Liver (tissue), 9 donors: ENCODE results near the gene RADIL. TPM values are rescaled to one million over a fixed set of nuclear protein-coding genes. Genes with fewer than 3 reads are reported as not detected.
"Not testable (repeated sequence)": the region's sequence is repeated elsewhere in the genome, so short reads cannot be mapped to it uniquely, and the experiment has no call there.

Experiments
- DNase-seq: peaks from one replicate; pipeline ENCODE4 v3.0.0-alpha.2; 2017; ENCODE audit warnings: low spot score
- H3K27ac ChIP-seq, 2 donors: one replicate each; pipeline ENCODE4 v1.7.0; 2013; ENCODE audit warnings: inconsistent platforms in 2 of 2, low read length in 2 of 2, control low read depth in 1 of 2, low read depth in 1 of 2, mild to moderate bottlenecking in 1 of 2
- H3K27me3 ChIP-seq, 4 donors: one replicate each; pipeline versions ENCODE4 v1.6.1 to v1.7.0; 2013; ENCODE audit warnings: low read length in 3 of 4, inconsistent platforms in 1 of 4, mild to moderate bottlenecking in 1 of 4, moderate library complexity in 1 of 4; ENCODE audit not compliant: control insufficient read depth in 4 of 4, insufficient read depth in 4 of 4
- H3K36me3 ChIP-seq, 4 donors: one replicate each; pipeline versions ENCODE4 v1.6.1 to v1.7.0; 2013; ENCODE audit warnings: low read length in 3 of 4, mild to moderate bottlenecking in 3 of 4, low read depth in 1 of 4, moderate library complexity in 1 of 4; ENCODE audit not compliant: control insufficient read depth in 4 of 4, insufficient read depth in 3 of 4
- H3K4me1 ChIP-seq, 4 donors: one replicate each; pipeline versions ENCODE4 v1.6.1 to v1.7.0; 2013; ENCODE audit warnings: low read length in 3 of 4, mild to moderate bottlenecking in 3 of 4, moderate library complexity in 1 of 4; ENCODE audit not compliant: control insufficient read depth in 4 of 4, insufficient read depth in 4 of 4
- H3K4me3 ChIP-seq, 3 donors: one replicate each; pipeline versions ENCODE4 v1.6.1 to v1.7.0; 2013; ENCODE audit warnings: low read length in 3 of 3, control low read depth in 1 of 3, low read depth in 1 of 3, mild to moderate bottlenecking in 1 of 3
- H3K9ac ChIP-seq, 2 donors: one replicate each; pipeline ENCODE4 v1.7.0; 2013; ENCODE audit warnings: low read length in 2 of 2, mild to moderate bottlenecking in 2 of 2, moderate library complexity in 2 of 2, control low read depth in 1 of 2, low read depth in 1 of 2
- H3K9me3 ChIP-seq, 4 donors: one replicate each; pipeline versions ENCODE4 v1.6.1 to v1.7.0; 2013; ENCODE audit warnings: low read length in 3 of 4; ENCODE audit not compliant: control insufficient read depth in 4 of 4
- ATF3 ChIP-seq: IDR thresholded peaks from 2 replicates; pipeline ENCODE4 v1.6.1; 2016; ENCODE audit warnings: antibody characterized with exemption
- CTCF ChIP-seq: fragments of 150-350 bp; IDR thresholded peaks from 2 replicates; pipeline ENCODE4 v1.5.1; 2017; ENCODE audit warnings: improper control_type of control experiment, low read depth, low read length; ENCODE audit not compliant: missing input control
- EGR1 ChIP-seq, 2 donors: IDR thresholded peaks; 2 replicates each; pipeline ENCODE4 v1.6.1; 2016 to 2018; ENCODE audit warnings: antibody characterized with exemption in 2 of 2, low read depth in 2 of 2
- FOXA1 ChIP-seq: IDR thresholded peaks from 2 replicates; pipeline ENCODE4 v1.6.1; 2016; ENCODE audit warnings: antibody characterized with exemption
- FOXA2 ChIP-seq: IDR thresholded peaks from 2 replicates; pipeline ENCODE4 v1.6.1; 2016; ENCODE audit warnings: antibody characterized with exemption
- GABPA ChIP-seq, 2 donors: IDR thresholded peaks in 1 of 2; conservative IDR thresholded peaks in 1 of 2; 2 replicates each; pipeline ENCODE4 v1.6.1; 2016; ENCODE audit warnings: antibody characterized with exemption in 2 of 2, mild to moderate bottlenecking in 1 of 2, moderate library complexity in 1 of 2
- HNF4A ChIP-seq, 2 donors: conservative IDR thresholded peaks; 2 replicates each; pipeline ENCODE4 v1.6.1; 2016; ENCODE audit warnings: antibody characterized with exemption in 2 of 2, mild to moderate bottlenecking in 2 of 2
- HNF4G ChIP-seq: IDR thresholded peaks from 2 replicates; pipeline ENCODE4 v1.6.1; 2016; ENCODE audit warnings: antibody characterized with exemption
- JUND ChIP-seq, 2 donors: IDR thresholded peaks; 2 replicates each; pipeline ENCODE4 v1.6.1; 2016; ENCODE audit warnings: antibody characterized with exemption in 2 of 2
- MAX ChIP-seq: IDR thresholded peaks from 2 replicates; pipeline ENCODE4 v1.6.1; 2016; ENCODE audit warnings: antibody characterized with exemption
- NR2F2 ChIP-seq: IDR thresholded peaks from 2 replicates; pipeline ENCODE4 v1.6.1; 2016; ENCODE audit warnings: antibody characterized with exemption
- RAD21 ChIP-seq, 2 donors: IDR thresholded peaks; 2 replicates each; pipeline ENCODE4 v1.6.1; 2016; ENCODE audit warnings: antibody characterized with exemption in 2 of 2, mild to moderate bottlenecking in 2 of 2
- RXRA ChIP-seq, 2 donors: IDR thresholded peaks; 2 replicates each; pipeline ENCODE4 v1.6.1; 2017 to 2018; ENCODE audit warnings: antibody characterized with exemption in 2 of 2, mild to moderate bottlenecking in 1 of 2
- SP1 ChIP-seq: IDR thresholded peaks from 2 replicates; pipeline ENCODE4 v1.6.1; 2018; ENCODE audit warnings: antibody characterized with exemption, mild to moderate bottlenecking
- TAF1 ChIP-seq: conservative IDR thresholded peaks from 2 replicates; pipeline ENCODE4 v1.6.1; 2016; ENCODE audit warnings: antibody characterized with exemption, mild to moderate bottlenecking
- YY1 ChIP-seq: IDR thresholded peaks from 2 replicates; pipeline ENCODE4 v1.6.1; 2016; ENCODE audit warnings: antibody characterized with exemption, mild to moderate bottlenecking
- WGBS: extraction: QIAGEN DNeasy Blood & Tissue Kit; methylation state at CpG from one replicate; pipeline ENCODE4 v1.1.7; 2013; 5-methylcytosine and 5-hydroxymethylcytosine counted together
- polyA plus RNA-seq, 2 donors: library from polyadenylated mRNA; stranded (reverse) in 1 of 2; unstranded in 1 of 2; fragments of 200-250 nt in 1 of 2; fragments of >200 nt in 1 of 2; fragmentation: Nextera tagmentation in 1 of 2; extraction: Ambion mirVana in 1 of 2; gene quantifications; one replicate each; pipeline versions ENCODE4 v1.2.1 to v1.2.3, GENCODE V29; 2013 to 2015
- total RNA-seq, 2 donors: library from RNA; depleted of rRNA; stranded (reverse); fragments of >200 nt; gene quantifications; one replicate each; pipeline ENCODE4 v1.2.3, GENCODE V29; 2014
- donor health status: healthy.
- donor health status: healthy.
- donor health status: healthy.
- donor health status: healthy.
- donor health status: healthy.

RADIL gene
- total and polyA plus RNA-seq, 4 donors: 0.14 to 0.25 (median 0.21) TPM; not detected in 1

GRCh38 chr7:4805110-4805983, 78.2 kb downstream of the RADIL start:
- TF ChIP-seq FOXA2: no peak
- no peak for TF ChIP-seq FOXA1
- no peak for TF ChIP-seq HNF4A (conservative IDR thresholded peaks at IDR 0.05)
- TF ChIP-seq EGR1 (IDR thresholded peaks at IDR 0.05; ENCODE audit: low read depth in 2 of 2): no peak
- TF ChIP-seq TAF1: no peak
- no peak for TF ChIP-seq SP1
- TF ChIP-seq JUND (IDR thresholded peaks at IDR 0.05): no peak
- TF ChIP-seq MAX: no peak
- no peak for TF ChIP-seq GABPA (IDR thresholded peaks at IDR 0.05 in 1 of 2, conservative IDR thresholded peaks at IDR 0.05 in 1 of 2)
- no peak for TF ChIP-seq HNF4G
- TF ChIP-seq NR2F2: no peak
- no peak for TF ChIP-seq RAD21 (IDR thresholded peaks at IDR 0.05)
- TF ChIP-seq ATF3: no peak
- TF ChIP-seq RXRA (IDR thresholded peaks at IDR 0.05): no peak
- TF ChIP-seq YY1: no peak
- Histone ChIP-seq H3K27me3 (no peaks in the 10 kb centered on the region), H3K4me1 (no peaks in the 10 kb centered on the region), H3K4me3 (no peak overlapping the region), H3K9me3 (no peaks in the 10 kb centered on the region), H3K27ac (no peak overlapping the region), H3K9ac (no peak overlapping the region), H3K36me3 (no peaks in the 10 kb centered on the region)
- DNase-seq: no peak
- 86% methylated on average over 29 of the region's 29 CpGs for WGBS

GRCh38 chr7:4803397-4804241, 79.9 kb downstream of the RADIL start:
- no peak for TF ChIP-seq JUND (IDR thresholded peaks at IDR 0.05)
- TF ChIP-seq GABPA (IDR thresholded peaks at IDR 0.05 in 1 of 2, conservative IDR thresholded peaks at IDR 0.05 in 1 of 2): no peak
- TF ChIP-seq RXRA (IDR thresholded peaks at IDR 0.05): no peak
- TF ChIP-seq YY1: no peak
- no peak for TF ChIP-seq CTCF
- H3K9ac ChIP-seq: no peak overlapping the region
- no peak overlapping the region for H3K27ac ChIP-seq
- DNase-seq: no peak
- no peaks in the 10 kb centered on the region for H3K27me3 ChIP-seq
- no peaks in the 10 kb centered on the region for H3K9me3 ChIP-seq
- 74% methylated on average over 41 of the region's 41 CpGs for WGBS
- no peaks in the 10 kb centered on the region for H3K4me1 ChIP-seq
- no peak overlapping the region for H3K4me3 ChIP-seq
- no peaks in the 10 kb centered on the region for H3K36me3 ChIP-seq

- not testable (repeated sequence) for H3K9me3 ChIP-seq, DNase-seq, H3K4me3 ChIP-seq, H3K27ac ChIP-seq, H3K4me1 ChIP-seq, H3K27me3 ChIP-seq, H3K9ac ChIP-seq, H3K36me3 ChIP-seq
- WGBS: 93% methylated on average over 23 of the region's 23 CpGs
Observed at GRCh38 chr7:4802577-4802976, 80.9 kb downstream of the RADIL start.
